ENCODE data around the gene STRAP. TPM values are rescaled to one million over a fixed set of nuclear protein-coding genes. Genes with fewer than 3 reads are reported as not detected.

STRAP gene
- total and polyA plus RNA-seq, 2 of the 13 experiments (the other 11 are each of a cell fraction or from before 2014, with no cell fraction given), result 66.9 to 118 TPM

DNA sequence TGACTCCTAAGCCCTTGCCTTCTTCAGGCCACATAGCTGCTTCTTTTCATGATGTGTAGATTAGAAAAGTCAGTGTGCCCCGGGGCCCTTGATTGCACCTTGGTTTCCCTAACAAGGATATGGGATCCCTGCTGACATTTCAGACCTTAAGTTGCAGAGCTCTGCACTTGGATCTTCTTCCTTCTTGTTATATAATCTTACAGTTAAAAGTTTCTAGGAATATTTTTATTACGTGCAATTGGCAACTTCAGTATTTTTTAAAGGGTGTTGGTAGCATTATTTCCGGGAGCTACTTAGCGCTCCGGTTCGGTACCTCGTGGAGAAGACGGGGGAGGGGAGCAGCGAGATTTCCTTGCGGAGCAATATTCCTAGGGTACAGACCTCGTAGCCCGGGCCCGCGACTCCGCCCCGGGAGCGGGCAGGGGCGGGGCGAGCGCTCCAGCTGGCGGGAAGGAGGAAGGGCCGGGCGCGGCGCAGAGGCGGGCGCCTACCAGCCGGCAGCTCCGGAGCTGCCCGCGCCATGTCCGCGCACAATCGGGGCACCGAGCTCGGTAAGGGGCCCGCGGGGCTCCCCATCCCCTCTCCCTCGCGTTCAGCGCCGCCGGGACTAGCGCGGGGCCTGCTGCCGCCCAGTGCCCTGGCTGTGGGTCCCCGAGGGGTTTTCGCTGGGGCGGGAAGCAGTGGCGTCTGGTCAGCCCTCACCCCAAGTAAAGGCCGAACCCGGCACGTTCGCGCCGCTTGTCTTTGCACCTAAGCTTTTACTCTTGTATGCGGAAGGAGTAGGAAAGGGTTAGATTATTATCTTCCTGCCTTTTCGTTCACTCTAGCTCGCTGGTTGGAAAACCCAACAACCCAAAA, 28.9 kb downstream of the STRAP start, which contains the start of gene DERA (continued):
- TF ChIP-seq, protein P1, sequence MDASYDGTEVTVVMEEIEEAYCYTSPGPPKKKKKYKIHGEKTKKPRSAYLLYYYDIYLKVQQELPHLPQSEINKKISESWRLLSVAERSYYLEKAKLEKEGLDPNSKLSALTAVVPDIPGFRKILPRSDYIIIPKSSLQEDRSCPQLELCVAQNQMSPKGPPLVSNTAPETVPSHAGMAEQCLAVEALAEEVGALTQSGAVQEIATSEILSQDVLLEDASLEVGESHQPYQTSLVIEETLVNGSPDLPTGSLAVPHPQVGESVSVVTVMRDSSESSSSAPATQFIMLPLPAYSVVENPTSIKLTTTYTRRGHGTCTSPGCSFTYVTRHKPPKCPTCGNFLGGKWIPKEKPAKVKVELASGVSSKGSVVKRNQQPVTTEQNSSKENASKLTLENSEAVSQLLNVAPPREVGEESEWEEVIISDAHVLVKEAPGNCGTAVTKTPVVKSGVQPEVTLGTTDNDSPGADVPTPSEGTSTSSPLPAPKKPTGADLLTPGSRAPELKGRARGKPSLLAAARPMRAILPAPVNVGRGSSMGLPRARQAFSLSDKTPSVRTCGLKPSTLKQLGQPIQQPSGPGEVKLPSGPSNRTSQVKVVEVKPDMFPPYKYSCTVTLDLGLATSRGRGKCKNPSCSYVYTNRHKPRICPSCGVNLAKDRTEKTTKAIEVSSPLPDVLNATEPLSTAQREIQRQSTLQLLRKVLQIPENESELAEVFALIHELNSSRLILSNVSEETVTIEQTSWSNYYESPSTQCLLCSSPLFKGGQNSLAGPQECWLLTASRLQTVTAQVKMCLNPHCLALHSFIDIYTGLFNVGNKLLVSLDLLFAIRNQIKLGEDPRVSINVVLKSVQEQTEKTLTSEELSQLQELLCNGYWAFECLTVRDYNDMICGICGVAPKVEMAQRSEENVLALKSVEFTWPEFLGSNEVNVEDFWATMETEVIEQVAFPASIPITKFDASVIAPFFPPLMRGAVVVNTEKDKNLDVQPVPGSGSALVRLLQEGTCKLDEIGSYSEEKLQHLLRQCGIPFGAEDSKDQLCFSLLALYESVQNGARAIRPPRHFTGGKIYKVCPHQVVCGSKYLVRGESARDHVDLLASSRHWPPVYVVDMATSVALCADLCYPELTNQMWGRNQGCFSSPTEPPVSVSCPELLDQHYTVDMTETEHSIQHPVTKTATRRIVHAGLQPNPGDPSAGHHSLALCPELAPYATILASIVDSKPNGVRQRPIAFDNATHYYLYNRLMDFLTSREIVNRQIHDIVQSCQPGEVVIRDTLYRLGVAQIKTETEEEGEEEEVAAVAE (CRISPR knock-in tag; IDR thresholded peaks at IDR 0.05; ENCODE audit: borderline replicate concordance), result 0 out of 2 replicates have a peak, but pooled peaks have one; percentile 17
- TF ChIP-seq KDM2A (CRISPR knock-in tag; IDR thresholded peaks at IDR 0.05; ENCODE audit: borderline replicate concordance, low read depth) (peak; percentile 61; the same call in 1 of the 2 replicates), ZNF20 (CRISPR knock-in tag; IDR thresholded peaks at IDR 0.05) (no peak), TP53 (CRISPR knock-in tag; conservative IDR thresholded peaks at IDR 0.05) (0 out of 2 replicates have a peak, but pooled peaks have one; percentile 7), JUND (CRISPR knock-in tag; IDR thresholded peaks at IDR 0.05) (no peak), TARDBP (CRISPR knock-in tag; IDR thresholded peaks at IDR 0.05) (no peak), GABPA (IDR thresholded peaks at IDR 0.05; ENCODE audit: low read depth, low read length) (no peak), GABPA (CRISPR knock-in tag; IDR thresholded peaks at IDR 0.05; ENCODE audit: low read depth) (no peak), ZNF720 (CRISPR knock-in tag; IDR thresholded peaks at IDR 0.05) (no peak), ZNF446 (CRISPR knock-in tag; IDR thresholded peaks at IDR 0.05) (no peak), ZNF12 (CRISPR knock-in tag; IDR thresholded peaks at IDR 0.05) (no peak), KMT2A (CRISPR knock-in tag; IDR thresholded peaks at IDR 0.05) (peak; percentile 61), ZNF670 (CRISPR knock-in tag; IDR thresholded peaks at IDR 0.05; ENCODE audit: borderline replicate concordance) (no peak), ZNF816 (CRISPR knock-in tag; IDR thresholded peaks at IDR 0.05; ENCODE audit: borderline replicate concordance) (peak; percentile 57; the same call in 1 of the 2 replicates), THYN1 (CRISPR knock-in tag; IDR thresholded peaks at IDR 0.05; ENCODE audit: borderline replicate concordance, low read depth) (no peak), ZNF121 (CRISPR knock-in tag; IDR thresholded peaks at IDR 0.05) (0 out of 2 replicates have a peak, but pooled peaks have one; percentile 20), ARID2 (CRISPR knock-in tag; IDR thresholded peaks at IDR 0.05; ENCODE audit: borderline replicate concordance) (no peak)
- TF ChIP-seq, protein P2, sequence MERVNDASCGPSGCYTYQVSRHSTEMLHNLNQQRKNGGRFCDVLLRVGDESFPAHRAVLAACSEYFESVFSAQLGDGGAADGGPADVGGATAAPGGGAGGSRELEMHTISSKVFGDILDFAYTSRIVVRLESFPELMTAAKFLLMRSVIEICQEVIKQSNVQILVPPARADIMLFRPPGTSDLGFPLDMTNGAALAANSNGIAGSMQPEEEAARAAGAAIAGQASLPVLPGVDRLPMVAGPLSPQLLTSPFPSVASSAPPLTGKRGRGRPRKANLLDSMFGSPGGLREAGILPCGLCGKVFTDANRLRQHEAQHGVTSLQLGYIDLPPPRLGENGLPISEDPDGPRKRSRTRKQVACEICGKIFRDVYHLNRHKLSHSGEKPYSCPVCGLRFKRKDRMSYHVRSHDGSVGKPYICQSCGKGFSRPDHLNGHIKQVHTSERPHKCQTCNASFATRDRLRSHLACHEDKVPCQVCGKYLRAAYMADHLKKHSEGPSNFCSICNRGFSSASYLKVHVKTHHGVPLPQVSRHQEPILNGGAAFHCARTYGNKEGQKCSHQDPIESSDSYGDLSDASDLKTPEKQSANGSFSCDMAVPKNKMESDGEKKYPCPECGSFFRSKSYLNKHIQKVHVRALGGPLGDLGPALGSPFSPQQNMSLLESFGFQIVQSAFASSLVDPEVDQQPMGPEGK (CRISPR knock-in tag; IDR thresholded peaks at IDR 0.05), result no peak
- TF ChIP-seq, protein P3, sequence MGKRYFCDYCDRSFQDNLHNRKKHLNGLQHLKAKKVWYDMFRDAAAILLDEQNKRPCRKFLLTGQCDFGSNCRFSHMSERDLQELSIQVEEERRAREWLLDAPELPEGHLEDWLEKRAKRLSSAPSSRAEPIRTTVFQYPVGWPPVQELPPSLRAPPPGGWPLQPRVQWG (CRISPR knock-in tag; IDR thresholded peaks at IDR 0.05; ENCODE audit: borderline replicate concordance, low read depth), result no peak
- TF ChIP-seq, protein P4, sequence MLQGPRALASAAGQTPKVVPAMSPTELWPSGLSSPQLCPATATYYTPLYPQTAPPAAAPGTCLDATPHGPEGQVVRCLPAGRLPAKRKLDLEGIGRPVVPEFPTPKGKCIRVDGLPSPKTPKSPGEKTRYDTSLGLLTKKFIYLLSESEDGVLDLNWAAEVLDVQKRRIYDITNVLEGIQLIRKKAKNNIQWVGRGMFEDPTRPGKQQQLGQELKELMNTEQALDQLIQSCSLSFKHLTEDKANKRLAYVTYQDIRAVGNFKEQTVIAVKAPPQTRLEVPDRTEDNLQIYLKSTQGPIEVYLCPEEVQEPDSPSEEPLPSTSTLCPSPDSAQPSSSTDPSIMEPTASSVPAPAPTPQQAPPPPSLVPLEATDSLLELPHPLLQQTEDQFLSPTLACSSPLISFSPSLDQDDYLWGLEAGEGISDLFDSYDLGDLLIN (CRISPR knock-in tag; IDR thresholded peaks at IDR 0.05; ENCODE audit: borderline replicate concordance), result no peak; the same call in 1 of the 2 replicates

All from HepG2 (cell line).